DMS153 treated with DMSO at 0.1 percent for 48 hours (cell line): ENCODE results near the gene EHMT2.
"Not testable (repeated sequence)": the region's sequence is repeated elsewhere in the genome, so short reads cannot be mapped to it uniquely, and the experiment has no call there.

Source experiments
- DNase-seq: peaks from one replicate; lab custom pipeline; 2025; ENCODE audit not compliant: unreplicated experiment; lab: John Stamatoyannopoulos, UW

Gene EHMT2

GRCh38 chr6:31897612-31898382, at the start of gene EHMT2:
Gene EHMT2, minus strand, starts transcription at chr6:31897698. Its CDS starts 21 bp downstream, at chr6:31897677.
- peak; percentile 58 for DNase-seq

GRCh38 chr6:31947070-31947675, 49.7 kb upstream of the EHMT2 start:
- DNase-seq = no peak

- DNase-seq = no peak
These were observed 48.9 kb upstream of the EHMT2 start for GRCh38 chr6:31946370-31946885.

GRCh38 chr6:31945507-31946369, 48.2 kb upstream of the EHMT2 start, which contains the start of gene CFB:
Gene CFB, plus strand, starts transcription at chr6:31946095. Its CDS starts 127 bp downstream, at chr6:31946222.
- no peak for DNase-seq

GRCh38 chr6:31945154-31945506, 47.6 kb upstream of the EHMT2 start:
- no peak for DNase-seq

GRCh38 chr6:31943742-31944141, 46.2 kb upstream of the EHMT2 start:
- no peak for DNase-seq

GRCh38 chr6:31940256-31940664, 42.8 kb upstream of the EHMT2 start:
- DNase-seq = no peak

GRCh38 chr6:31935823-31936222, 38.3 kb upstream of the EHMT2 start:
- no peak for DNase-seq

GRCh38 chr6:31935021-31935420, 37.5 kb upstream of the EHMT2 start:
- DNase-seq = no peak

GRCh38 chr6:31933537-31933936, 36.0 kb upstream of the EHMT2 start:
- no peak for DNase-seq

- DNase-seq = not testable (repeated sequence)
These were observed 34.6 kb upstream of the EHMT2 start for GRCh38 chr6:31932137-31932536.

GRCh38 chr6:31930962-31931361, 33.5 kb upstream of the EHMT2 start:
- no peak for DNase-seq

- no peak for DNase-seq
These were observed 31.1 kb upstream of the EHMT2 start for GRCh38 chr6:31928672-31928939.

- DNase-seq = no peak
These were observed 30.6 kb upstream of the EHMT2 start for GRCh38 chr6:31927863-31928671.

- no peak for DNase-seq
These were observed 29.9 kb upstream of the EHMT2 start, which contains the start of gene C2 for GRCh38 chr6:31927242-31927862. Gene C2, plus strand, starts transcription at chr6:31927717. Its CDS starts 36 bp downstream, at chr6:31927753.

GRCh38 chr6:31922942-31923341, 25.4 kb upstream of the EHMT2 start:
- no peak for DNase-seq

- DNase-seq = no peak
These were observed 23.3 kb upstream of the EHMT2 start for GRCh38 chr6:31920811-31921210.

GRCh38 chr6:31919624-31920303, 22.3 kb upstream of the EHMT2 start:
- no peak for DNase-seq

- no peak for DNase-seq
These were observed 20.7 kb upstream of the EHMT2 start for GRCh38 chr6:31918069-31918720.
